ENCODE measurements around the gene AIF1.

The AIF1 gene

GRCh38 chr6:31620586-31621319 is 5.7 kb downstream of the AIF1 start, which contains the start of gene PRRC2A:
Gene PRRC2A, plus strand, starts transcription at chr6:31620715. Its CDS starts 2,075 bp downstream, at chr6:31622790.
- DNase-seq (ENCODE audit: low spot score), result peak; percentile 99

- no peak for DNase-seq (ENCODE audit: low spot score)
These were observed 6.4 kb downstream of the AIF1 start for GRCh38 chr6:31621320-31621939.

- no peak for DNase-seq (ENCODE audit: low spot score)
These were observed 7.0 kb downstream of the AIF1 start for GRCh38 chr6:31621991-31622390.

GRCh38 chr6:31622684-31623091 is 7.7 kb downstream of the AIF1 start:
- no peak for DNase-seq (ENCODE audit: low spot score)

DNA sequence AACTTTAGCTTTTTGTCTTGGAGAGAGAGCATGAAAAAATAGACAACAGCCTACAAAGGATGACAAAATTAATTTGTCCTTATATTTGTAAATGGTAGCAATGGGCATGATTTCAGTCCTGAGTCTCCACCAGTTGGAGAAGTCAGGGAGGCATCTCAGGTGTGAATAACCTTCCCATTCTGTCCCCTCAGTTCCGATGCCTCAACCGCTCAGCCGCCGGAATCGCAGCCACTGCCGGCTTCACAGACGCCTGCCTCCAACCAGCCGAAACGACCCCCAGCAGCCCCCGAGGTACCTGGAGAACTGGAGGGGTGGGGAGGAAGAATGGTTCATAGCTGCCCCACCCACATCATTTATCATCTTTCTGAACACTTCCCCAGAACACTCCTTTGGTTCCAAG is 9.0 kb downstream of the AIF1 start:
- DNase-seq (ENCODE audit: low spot score), result no peak

- no peak for DNase-seq (ENCODE audit: low spot score)
These were observed 11.9 kb downstream of the AIF1 start for GRCh38 chr6:31626952-31627351.

DNA sequence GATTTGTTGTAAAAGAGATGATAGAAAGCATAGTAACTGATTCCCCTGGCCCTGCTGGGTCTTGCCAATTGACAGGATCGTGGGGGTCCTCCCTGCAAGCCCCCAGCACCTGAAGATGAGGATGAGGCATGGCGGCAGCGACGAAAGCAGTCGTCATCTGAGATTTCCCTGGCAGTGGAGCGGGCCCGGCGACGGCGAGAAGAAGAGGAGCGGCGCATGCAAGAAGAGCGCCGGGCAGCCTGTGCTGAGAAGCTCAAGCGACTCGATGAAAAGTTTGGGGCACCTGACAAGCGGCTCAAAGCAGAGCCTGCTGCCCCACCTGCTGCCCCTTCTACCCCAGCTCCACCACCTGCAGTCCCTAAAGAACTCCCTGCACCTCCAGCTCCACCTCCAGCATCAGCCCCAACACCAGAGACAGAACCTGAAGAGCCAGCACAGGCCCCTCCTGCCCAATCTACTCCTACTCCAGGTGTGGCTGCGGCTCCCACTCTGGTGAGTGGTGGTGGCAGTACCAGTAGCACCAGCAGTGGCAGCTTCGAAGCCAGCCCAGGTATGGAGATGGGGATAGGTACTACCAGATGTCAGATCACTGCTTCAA is 12.8 kb downstream of the AIF1 start:
- no peak for DNase-seq (ENCODE audit: low spot score)

DNA sequence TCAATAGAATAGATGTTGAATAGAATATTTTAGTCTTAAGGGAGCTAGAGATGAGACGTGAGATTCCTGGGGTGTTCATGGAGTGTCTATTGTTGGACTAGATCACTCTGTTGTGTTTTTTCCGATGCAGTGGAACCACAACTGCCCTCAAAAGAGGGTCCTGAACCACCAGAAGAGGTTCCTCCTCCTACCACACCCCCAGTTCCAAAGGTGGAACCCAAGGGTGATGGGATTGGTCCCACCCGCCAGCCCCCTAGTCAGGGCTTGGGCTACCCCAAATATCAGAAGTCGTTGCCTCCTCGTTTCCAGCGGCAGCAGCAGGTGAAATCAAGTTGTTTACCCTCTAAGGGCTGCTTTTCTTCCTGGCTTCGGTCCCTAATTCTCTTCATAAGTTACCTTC is 14.0 kb downstream of the AIF1 start:
- no peak for DNase-seq (ENCODE audit: low spot score)

DNA sequence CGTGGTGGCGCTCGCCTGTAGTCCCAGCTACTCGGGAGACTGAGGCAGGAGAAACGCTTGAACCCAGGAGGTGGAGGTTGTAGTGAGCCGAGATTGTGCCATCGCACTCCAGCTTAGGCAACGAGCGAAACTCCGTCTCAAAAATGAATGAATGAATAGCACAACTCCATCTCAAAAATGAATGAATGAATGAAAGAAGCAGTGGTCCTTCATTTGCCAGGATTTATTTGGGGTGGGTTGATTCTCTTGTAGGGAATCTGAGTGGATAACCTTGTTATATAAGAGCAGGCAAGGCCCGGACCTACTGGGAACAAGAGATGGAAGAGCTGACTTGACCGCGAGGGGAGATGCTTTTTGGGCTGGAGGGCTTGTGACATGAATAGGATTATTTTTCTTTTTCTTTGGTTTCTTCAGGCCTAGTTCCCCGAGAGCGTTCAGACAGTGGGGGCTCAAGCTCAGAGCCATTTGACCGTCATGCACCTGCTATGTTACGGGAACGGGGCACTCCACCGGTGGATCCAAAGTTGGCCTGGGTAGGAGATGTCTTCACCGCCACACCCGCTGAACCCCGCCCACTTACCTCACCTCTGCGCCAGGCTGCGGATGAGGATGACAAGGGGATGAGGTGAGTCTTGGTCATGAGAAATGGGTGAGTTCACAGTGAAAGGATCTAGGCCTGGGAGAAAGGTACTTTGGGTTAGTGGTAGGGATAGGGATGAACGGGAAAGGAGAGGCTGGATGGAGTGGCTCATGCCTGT is 15.3 kb downstream of the AIF1 start:
- DNase-seq (ENCODE audit: low spot score), result no peak

GRCh38 chr6:31631209-31631608 is 16.2 kb downstream of the AIF1 start:
- no peak for DNase-seq (ENCODE audit: low spot score)

GRCh38 chr6:31631681-31632278 is 16.7 kb downstream of the AIF1 start:
- DNase-seq (ENCODE audit: low spot score), result no peak

DNA sequence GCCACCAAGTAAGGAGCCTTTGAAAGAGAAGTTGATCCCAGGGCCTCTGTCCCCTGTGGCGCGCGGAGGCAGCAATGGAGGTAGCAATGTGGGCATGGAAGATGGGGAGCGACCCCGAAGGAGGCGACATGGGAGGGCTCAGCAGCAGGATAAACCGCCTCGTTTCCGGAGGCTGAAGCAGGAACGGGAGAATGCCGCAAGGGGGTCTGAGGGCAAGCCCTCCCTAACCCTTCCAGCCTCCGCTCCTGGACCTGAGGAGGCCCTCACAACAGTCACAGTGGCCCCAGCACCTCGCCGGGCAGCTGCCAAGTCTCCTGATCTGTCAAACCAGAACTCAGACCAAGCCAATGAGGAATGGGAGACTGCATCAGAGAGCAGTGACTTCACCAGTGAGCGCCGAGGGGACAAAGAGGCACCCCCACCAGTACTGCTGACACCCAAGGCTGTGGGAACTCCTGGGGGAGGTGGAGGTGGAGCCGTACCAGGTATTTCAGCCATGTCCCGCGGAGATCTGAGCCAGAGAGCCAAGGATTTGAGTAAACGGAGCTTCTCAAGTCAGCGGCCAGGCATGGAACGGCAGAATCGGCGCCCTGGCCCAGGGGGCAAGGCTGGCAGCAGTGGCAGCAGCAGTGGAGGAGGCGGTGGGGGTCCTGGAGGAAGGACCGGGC is 17.4 kb downstream of the AIF1 start:
- no peak for DNase-seq (ENCODE audit: low spot score)

DNA sequence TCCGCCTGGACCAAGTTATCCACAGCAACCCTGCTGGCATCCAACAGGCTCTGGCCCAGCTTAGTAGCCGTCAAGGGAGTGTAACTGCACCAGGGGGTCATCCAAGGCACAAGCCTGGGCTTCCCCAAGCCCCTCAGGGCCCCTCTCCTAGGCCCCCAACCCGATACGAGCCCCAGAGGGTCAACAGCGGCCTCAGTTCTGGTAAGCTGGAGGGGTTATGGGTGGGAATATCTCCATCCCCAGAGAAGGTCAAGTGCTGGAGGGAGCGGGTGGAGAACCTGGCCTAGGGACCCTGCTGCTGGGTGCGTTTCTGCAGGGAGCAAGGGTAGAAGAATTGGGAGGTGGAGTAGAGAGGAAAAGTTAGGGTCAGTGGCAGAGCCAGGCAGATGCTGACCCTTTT is 18.4 kb downstream of the AIF1 start:
- DNase-seq (ENCODE audit: low spot score), result no peak

DNA sequence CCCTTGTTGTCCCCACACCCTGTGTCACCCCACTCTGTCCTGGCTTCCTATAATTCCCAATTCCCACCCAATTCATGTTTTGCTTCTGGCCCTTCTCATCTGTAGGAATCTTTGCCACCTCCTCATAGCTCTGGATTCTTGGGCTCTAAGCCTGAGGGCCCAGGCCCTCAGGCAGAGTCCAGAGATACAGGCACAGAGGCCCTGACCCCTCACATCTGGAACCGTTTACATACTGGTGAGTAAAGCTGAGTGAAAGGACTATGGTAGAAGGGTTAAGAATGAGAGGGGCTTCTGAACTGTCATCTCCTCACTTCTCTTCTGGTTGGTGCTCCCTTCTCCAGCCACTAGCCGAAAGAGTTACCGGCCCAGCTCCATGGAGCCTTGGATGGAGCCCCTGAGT is 19.1 kb downstream of the AIF1 start:
- no peak for DNase-seq (ENCODE audit: low spot score)

DNA sequence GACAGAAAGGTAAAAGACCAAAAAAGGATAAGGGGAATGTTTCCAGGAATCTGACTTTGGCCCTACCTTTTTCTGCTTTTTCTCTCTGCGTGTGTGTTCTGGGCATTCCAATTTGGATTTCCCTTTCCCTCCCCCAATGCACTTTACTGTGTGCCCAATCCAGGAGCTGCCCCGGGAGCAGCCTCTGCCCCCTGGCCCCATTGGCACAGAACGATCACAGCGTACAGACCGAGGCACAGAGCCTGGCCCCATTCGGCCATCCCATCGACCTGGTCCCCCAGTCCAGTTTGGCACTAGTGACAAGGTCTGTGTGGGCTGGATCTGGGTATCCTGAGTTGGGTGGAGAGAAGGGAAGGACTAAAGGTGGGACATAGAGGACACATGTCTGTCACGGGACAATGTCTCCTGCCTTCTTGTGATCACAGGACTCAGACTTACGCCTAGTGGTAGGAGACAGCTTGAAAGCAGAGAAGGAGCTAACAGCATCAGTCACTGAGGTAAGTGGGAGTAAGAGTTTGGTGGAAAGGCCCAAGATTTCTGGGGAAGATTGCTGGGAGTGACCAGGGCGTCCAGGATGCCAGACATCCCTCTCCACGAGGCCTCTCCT is 20.0 kb downstream of the AIF1 start:
- no peak for DNase-seq (ENCODE audit: low spot score)

GRCh38 chr6:31636698-31637596 is 21.9 kb downstream of the AIF1 start:
- no peak for DNase-seq (ENCODE audit: low spot score)

GRCh38 chr6:31639043-31639442 is 24.0 kb downstream of the AIF1 start:
- DNase-seq (ENCODE audit: low spot score), result no peak

- no peak for DNase-seq (ENCODE audit: low spot score)
These were observed 24.4 kb downstream of the AIF1 start for GRCh38 chr6:31639449-31639861.

GRCh38 chr6:31640612-31641011 is 25.6 kb downstream of the AIF1 start:
- no peak for DNase-seq (ENCODE audit: low spot score)

DNA sequence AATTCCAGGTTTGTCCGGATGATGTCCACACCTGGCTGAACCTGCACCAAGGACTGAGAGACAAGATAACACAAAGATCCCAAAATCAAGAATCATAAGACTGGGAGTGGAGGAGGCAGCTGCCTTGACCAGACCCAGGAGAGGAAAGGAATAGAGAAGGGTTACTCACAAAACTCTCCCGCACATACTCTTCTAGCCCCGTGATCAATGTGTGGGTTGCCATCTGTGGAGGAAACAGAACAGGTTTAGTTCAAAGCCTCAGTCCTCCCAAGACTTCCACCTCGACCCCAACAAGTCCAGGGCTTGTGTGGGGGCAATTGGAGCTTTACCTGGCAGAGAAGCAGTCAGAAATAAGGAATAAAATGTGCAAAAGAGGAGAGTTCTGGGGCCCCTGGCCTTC is 26.3 kb downstream of the AIF1 start:
- DNase-seq (ENCODE audit: low spot score), result no peak

All from NAMALWA (cell line).